ENCODE results near the gene NIT1.

NIT1 gene

DNA sequence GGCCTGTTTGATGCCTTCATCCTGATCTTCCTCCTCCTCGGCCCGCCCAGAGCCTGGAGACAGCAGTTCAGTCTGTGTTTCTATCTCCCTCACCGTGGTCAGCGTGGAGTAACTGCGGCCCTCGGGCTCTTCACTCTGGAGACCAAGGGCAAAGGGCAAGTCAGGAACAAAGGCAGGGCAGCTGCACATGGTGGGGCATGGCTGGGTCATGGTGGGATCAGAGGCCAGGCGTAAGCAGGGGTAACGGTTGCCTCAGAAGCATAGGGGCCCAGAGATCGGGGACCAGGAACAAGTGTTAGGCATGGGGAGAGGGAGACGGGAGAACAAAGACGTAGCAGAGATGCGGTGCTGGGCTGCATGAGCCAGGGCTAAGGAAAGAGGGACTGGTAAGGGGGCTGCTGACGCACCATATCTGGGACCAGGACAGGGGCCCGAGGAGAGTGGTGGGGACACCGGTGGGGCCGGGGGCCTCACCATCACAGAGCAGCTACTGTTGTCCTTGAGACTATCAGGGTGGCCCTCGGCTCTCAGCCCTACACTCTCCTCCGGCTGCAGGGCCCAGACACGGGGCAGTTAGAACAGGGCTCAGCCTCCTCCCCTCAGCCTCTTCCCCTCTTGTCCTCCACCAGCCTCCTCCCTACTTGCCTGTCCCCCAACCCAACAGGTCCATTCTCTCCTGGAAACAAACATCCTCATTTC lies 45.0 kb upstream of the NIT1 start (continued):
- TF ChIP-seq ISL1 (CRISPR knock-in tag; IDR thresholded peaks at IDR 0.05) (no peak), RARB (CRISPR knock-in tag; IDR thresholded peaks at IDR 0.05) (no peak), ZFP3 (CRISPR knock-in tag; IDR thresholded peaks at IDR 0.05) (no peak)

DNA sequence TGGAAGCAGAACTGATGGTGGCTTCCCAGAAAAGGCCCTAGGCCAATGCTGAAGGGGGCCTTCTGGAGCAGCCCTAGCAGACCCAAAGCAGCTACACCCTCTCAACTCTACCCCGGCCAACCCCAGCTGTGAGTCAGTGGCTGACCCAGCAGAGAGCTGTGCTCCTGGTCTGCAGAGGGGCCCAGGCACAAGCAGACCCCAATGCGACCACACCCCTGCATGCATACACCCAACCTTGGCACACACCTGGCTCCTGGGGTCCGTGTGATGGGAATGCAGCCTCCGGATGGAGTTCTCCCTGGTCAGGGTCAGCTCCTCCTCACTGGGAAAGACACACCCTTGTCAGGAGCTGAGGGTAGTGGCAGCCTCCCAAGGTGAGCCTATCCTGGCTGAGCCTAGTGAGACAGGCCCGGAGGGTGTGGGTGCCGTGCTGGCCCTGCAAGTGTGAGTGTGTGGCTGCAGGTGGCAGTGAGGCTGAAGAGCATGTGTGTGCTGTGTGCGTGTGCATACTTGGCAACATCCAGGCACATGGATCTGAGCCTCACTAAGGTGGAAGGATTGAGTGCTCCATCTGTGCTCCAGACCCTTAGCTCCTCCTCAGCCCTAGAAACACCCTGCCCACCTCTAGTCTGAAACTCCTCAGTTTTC lies 44.3 kb upstream of the NIT1 start:
- no peak for ATAC-seq
- no peak for TF ChIP-seq ZNF565 (CRISPR knock-in tag; conservative IDR thresholded peaks at IDR 0.05; ENCODE audit: low read depth)
- no peak for TF ChIP-seq SNAI2 (CRISPR knock-in tag; IDR thresholded peaks at IDR 0.05)
- TF ChIP-seq, protein P1, sequence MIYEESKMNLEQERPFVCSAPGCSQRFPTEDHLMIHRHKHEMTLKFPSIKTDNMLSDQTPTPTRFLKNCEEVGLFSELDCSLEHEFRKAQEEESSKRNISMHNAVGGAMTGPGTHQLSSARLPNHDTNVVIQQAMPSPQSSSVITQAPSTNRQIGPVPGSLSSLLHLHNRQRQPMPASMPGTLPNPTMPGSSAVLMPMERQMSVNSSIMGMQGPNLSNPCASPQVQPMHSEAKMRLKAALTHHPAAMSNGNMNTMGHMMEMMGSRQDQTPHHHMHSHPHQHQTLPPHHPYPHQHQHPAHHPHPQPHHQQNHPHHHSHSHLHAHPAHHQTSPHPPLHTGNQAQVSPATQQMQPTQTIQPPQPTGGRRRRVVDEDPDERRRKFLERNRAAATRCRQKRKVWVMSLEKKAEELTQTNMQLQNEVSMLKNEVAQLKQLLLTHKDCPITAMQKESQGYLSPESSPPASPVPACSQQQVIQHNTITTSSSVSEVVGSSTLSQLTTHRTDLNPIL (CRISPR knock-in tag; IDR thresholded peaks at IDR 0.05; ENCODE audit: low read depth): no peak
- TF ChIP-seq, protein P2, sequence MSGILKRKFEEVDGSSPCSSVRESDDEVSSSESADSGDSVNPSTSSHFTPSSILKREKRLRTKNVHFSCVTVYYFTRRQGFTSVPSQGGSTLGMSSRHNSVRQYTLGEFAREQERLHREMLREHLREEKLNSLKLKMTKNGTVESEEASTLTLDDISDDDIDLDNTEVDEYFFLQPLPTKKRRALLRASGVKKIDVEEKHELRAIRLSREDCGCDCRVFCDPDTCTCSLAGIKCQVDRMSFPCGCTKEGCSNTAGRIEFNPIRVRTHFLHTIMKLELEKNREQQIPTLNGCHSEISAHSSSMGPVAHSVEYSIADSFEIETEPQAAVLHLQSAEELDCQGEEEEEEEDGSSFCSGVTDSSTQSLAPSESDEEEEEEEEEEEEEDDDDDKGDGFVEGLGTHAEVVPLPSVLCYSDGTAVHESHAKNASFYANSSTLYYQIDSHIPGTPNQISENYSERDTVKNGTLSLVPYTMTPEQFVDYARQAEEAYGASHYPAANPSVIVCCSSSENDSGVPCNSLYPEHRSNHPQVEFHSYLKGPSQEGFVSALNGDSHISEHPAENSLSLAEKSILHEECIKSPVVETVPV (CRISPR knock-in tag; IDR thresholded peaks at IDR 0.05): no peak
- TF ChIP-seq TSHZ2 (CRISPR knock-in tag; IDR thresholded peaks at IDR 0.05): no peak
- no peak for TF ChIP-seq POU6F1 (CRISPR knock-in tag; IDR thresholded peaks at IDR 0.05; ENCODE audit: borderline replicate concordance, low read depth)
- no peak for TF ChIP-seq BACH2 (CRISPR knock-in tag; IDR thresholded peaks at IDR 0.05; ENCODE audit: borderline replicate concordance)
- TF ChIP-seq GLIS3 (CRISPR knock-in tag; IDR thresholded peaks at IDR 0.05): no peak
- no peak for TF ChIP-seq ZNF70 (CRISPR knock-in tag; IDR thresholded peaks at IDR 0.05)
- no peak for TF ChIP-seq ZFP3 (CRISPR knock-in tag; IDR thresholded peaks at IDR 0.05)
- TF ChIP-seq, protein P3, sequence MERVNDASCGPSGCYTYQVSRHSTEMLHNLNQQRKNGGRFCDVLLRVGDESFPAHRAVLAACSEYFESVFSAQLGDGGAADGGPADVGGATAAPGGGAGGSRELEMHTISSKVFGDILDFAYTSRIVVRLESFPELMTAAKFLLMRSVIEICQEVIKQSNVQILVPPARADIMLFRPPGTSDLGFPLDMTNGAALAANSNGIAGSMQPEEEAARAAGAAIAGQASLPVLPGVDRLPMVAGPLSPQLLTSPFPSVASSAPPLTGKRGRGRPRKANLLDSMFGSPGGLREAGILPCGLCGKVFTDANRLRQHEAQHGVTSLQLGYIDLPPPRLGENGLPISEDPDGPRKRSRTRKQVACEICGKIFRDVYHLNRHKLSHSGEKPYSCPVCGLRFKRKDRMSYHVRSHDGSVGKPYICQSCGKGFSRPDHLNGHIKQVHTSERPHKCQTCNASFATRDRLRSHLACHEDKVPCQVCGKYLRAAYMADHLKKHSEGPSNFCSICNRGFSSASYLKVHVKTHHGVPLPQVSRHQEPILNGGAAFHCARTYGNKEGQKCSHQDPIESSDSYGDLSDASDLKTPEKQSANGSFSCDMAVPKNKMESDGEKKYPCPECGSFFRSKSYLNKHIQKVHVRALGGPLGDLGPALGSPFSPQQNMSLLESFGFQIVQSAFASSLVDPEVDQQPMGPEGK (CRISPR knock-in tag; IDR thresholded peaks at IDR 0.05; ENCODE audit: borderline replicate concordance): no peak
- TF ChIP-seq ZFP30 (CRISPR knock-in tag; IDR thresholded peaks at IDR 0.05): no peak
- TF ChIP-seq CSDC2 (CRISPR knock-in tag; IDR thresholded peaks at IDR 0.05): no peak
- TF ChIP-seq RARB (CRISPR knock-in tag; IDR thresholded peaks at IDR 0.05): no peak

- ATAC-seq: no peak
- TF ChIP-seq PPARA (CRISPR knock-in tag; IDR thresholded peaks at IDR 0.05; ENCODE audit: borderline replicate concordance) (no peak), ISL1 (CRISPR knock-in tag; IDR thresholded peaks at IDR 0.05) (no peak), TSHZ2 (CRISPR knock-in tag; IDR thresholded peaks at IDR 0.05) (no peak), ZNF70 (CRISPR knock-in tag; IDR thresholded peaks at IDR 0.05) (no peak), RARB (CRISPR knock-in tag; IDR thresholded peaks at IDR 0.05) (no peak), TOX (CRISPR knock-in tag; IDR thresholded peaks at IDR 0.05; ENCODE audit: borderline replicate concordance) (no peak), ZNF8 (CRISPR knock-in tag; IDR thresholded peaks at IDR 0.05) (no peak), TCF4 (CRISPR knock-in tag; IDR thresholded peaks at IDR 0.05; ENCODE audit: borderline replicate concordance) (no peak), OSR1 (CRISPR knock-in tag; IDR thresholded peaks at IDR 0.05) (no peak), ZFP3 (CRISPR knock-in tag; IDR thresholded peaks at IDR 0.05) (no peak)
- TF ChIP-seq, protein P1 (CRISPR knock-in tag; IDR thresholded peaks at IDR 0.05; ENCODE audit: low read depth): no peak
- TF ChIP-seq, protein P2 (CRISPR knock-in tag; IDR thresholded peaks at IDR 0.05): no peak
These were observed 43.1 kb upstream of the NIT1 start for GRCh38 chr1:161074676-161075368.
